Stomach (tissue), 9 donors: ENCODE data around the gene VARS2. TPM values are rescaled to one million over a fixed set of nuclear protein-coding genes. Genes with fewer than 3 reads are reported as not detected.
A peak's percentile ranks its signal among the peaks of the same experiment; 100 is the strongest.
"Not testable (repeated sequence)": the region's sequence is repeated elsewhere in the genome, so short reads cannot be mapped to it uniquely, and the experiment has no call there.

ENCODE experiments used
- DNase-seq, 2 donors: peaks; one replicate each; pipeline versions ENCODE4 v3.0.0 to v3.0.0-alpha.2; 2013 to 2019
- H3K27ac ChIP-seq, 5 donors: fragments of 200-600 bp in 4 of 5; sonication (generic) in 4 of 5; one replicate each; pipeline ENCODE4 v1.5.1; 2013 to 2019; ENCODE audit warnings: mild to moderate bottlenecking in 1 of 5, moderate library complexity in 1 of 5
- H3K27me3 ChIP-seq, 3 donors: fragments of 200-600 bp; sonication (generic); one replicate each; pipeline ENCODE4 v1.5.1; 2017 to 2019; ENCODE audit warnings: mixed run types in 1 of 3
- H3K36me3 ChIP-seq, 4 donors: fragments of 200-600 bp; sonication (generic); 1 replicate in 3 of 4; 2 replicates in 1 of 4; pipeline ENCODE4 v1.5.1; 2016 to 2019
- H3K4me1 ChIP-seq, 4 donors: fragments of 200-600 bp; sonication (generic); one replicate each; pipeline ENCODE4 v1.5.1; 2016 to 2019
- H3K4me3 ChIP-seq, 4 donors: fragments of 200-600 bp; sonication (generic) in 3 of 4; one replicate each; pipeline ENCODE4 v1.5.1; 2016 to 2019; ENCODE audit warnings: mild to moderate bottlenecking in 1 of 4
- H3K9me3 ChIP-seq, 4 donors: fragments of 200-600 bp; sonication (generic); one replicate each; pipeline ENCODE4 v1.5.1; 2016 to 2019
- EP300 ChIP-seq: sonication (generic); formaldehyde crosslinking; IDR thresholded peaks from one replicate; pipeline ENCODE4 v1.6.1; 2017; ENCODE audit warnings: antibody characterized with exemption
- POLR2A ChIP-seq, 4 donors: fragments of 450-650 bp; IDR thresholded peaks; one replicate each; pipeline ENCODE4 v1.6.1; 2016; ENCODE audit warnings: antibody characterized with exemption in 4 of 4, control low read depth in 2 of 4, mild to moderate bottlenecking in 1 of 4, moderate library complexity in 1 of 4
- POLR2AphosphoS5 ChIP-seq, 3 donors: sonication (generic); formaldehyde crosslinking; IDR thresholded peaks; one replicate each; pipeline ENCODE4 v1.6.1; 2016; ENCODE audit warnings: antibody characterized with exemption in 3 of 3
- WGBS, 5 donors: extraction: QIAGEN DNeasy Blood & Tissue Kit in 3 of 5; methylation state at CpG; one replicate each; pipeline versions ENCODE4 v1.1.5 to v1.1.7; 2013 to 2018; 5-methylcytosine and 5-hydroxymethylcytosine counted together
- intact Hi-C: fragments of 100-400 bp; cut with DNase I; formaldehyde crosslinking; loops from one replicate; pipeline ENCODE4 v1.15.1; 2023; ENCODE audit warnings: low total_unique reads
- polyA plus RNA-seq, 3 donors: library from polyadenylated mRNA; stranded (reverse); fragments of 200-250 nt; gene quantifications; one replicate each; pipeline ENCODE4 v1.2.3, GENCODE V29; 2013
- total RNA-seq, 5 donors: library from RNA; depleted of rRNA; stranded (reverse); fragments of >200 nt; gene quantifications; one replicate each; pipeline versions ENCODE4 v1.1.0 to v1.2.3, GENCODE V29; 2014 to 2016
- TF ChIP-seq, protein P1 (sequence below), 7 experiments: fragments of 450-650 bp in 4 of 7; fragments of 200-600 bp in 3 of 7; sonication (generic) in 3 of 7; IDR thresholded peaks; one replicate each; pipeline ENCODE4 v1.5.1; 2016 to 2019; ENCODE audit warnings: antibody characterized with exemption in 7 of 7, control low read depth in 2 of 7, mild to moderate bottlenecking in 1 of 7
- donor health status: healthy with polysubstance abuse.
- donor health status: Bipolar disorder and iron deficiency.
- donor health status: healthy.

The VARS2 gene
- total and polyA plus RNA-seq, 8 donors: 1.2 to 61.6 (median 21.6) TPM

DNA sequence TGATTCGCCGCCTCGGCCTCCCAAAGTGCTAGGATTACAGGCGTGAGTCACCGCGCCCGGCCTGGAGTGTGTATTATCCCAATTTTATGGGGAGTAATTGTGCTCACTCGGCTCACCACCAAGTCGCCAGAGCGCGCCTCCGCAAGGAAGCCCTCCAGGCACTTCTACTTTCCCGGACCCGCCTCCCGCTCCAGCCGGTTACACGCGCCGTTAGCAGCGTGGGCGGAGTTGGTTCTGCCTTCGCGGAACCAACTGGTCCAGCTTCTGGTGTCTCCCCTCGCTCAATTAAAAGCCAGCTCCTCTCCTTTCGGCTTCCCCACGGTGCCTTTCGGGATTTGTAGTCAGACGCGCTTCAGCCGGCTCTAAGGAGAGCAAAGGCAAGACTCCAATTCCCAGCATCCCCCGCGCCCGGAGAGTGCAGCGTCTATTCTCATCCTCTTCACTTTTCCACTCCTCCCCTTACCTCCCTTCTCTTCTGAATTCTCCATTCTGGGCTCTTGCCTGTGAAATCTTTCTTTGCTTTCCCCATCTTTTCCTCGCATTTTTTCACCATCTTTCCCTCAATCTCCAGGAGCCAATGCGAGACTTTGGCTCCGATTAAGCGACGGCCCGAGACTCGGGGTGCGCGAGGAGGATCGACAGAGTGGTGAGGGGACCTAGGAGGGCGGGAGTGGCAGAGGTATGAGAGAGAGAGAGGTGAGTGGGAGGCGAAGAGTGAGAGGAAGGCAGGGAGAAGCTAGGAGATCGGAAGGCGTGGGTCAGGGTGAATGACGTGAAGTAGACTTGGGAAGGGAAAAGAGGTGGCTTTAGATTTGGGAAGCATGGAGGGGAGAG, 6.1 kb upstream of the VARS2 start, which contains the start of gene GTF2H4:
Gene GTF2H4, plus strand, starts transcription at position 450 of the 834 bp plus-strand sequence.
- intact Hi-C loops: no loop called here
- peaks cover 7 to 29% (median 24%) of the 10 kb centered on the region in 4 donors for H3K4me1 ChIP-seq
- 0 to 1% (median 1%) methylated on average over 45 to 49 of the region's 49 CpGs for WGBS, 5 donors
- H3K27me3 ChIP-seq: no peaks in the 10 kb centered on the region
- H3K27ac ChIP-seq: peak within 1 kb of the TSS; percentile 70 to 82 (median 77)
- no peaks in the 10 kb centered on the region for H3K9me3 ChIP-seq
- H3K4me3 ChIP-seq: peak within 1 kb of the TSS; percentile 60 to 94 (median 92)
- TF ChIP-seq EP300 (no peak), POLR2AphosphoS5 (IDR thresholded peaks at IDR 0.05) (peak; percentile 40 to 90 (median 45))
- peak; percentile 97 to 99 for DNase-seq
- H3K36me3 ChIP-seq: peaks cover 19 to 35% (median 32%) of the 10 kb centered on the region in 4 donors

DNA sequence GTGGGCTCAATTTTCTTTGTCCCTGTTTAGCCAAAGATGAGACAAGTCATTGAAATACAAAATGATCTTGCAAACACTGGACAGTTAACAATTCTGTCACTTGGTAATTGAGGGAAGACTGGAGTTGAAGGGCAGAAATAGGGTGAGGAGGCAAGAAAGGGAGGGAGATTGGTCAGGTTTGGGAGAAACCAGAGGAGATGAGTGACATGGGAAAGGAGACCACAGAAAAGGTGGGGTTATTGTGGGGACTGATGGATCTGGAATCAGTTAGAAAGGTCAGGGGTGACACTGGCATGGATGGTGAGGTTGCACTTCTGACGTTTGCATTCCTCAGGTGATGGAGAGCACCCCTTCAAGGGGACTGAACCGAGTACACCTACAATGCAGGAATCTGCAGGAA, 5.3 kb upstream of the VARS2 start:
- WGBS, 5 donors: 20 to 29% (median 21%) methylated on average over 2 of the region's 2 CpGs

DNA sequence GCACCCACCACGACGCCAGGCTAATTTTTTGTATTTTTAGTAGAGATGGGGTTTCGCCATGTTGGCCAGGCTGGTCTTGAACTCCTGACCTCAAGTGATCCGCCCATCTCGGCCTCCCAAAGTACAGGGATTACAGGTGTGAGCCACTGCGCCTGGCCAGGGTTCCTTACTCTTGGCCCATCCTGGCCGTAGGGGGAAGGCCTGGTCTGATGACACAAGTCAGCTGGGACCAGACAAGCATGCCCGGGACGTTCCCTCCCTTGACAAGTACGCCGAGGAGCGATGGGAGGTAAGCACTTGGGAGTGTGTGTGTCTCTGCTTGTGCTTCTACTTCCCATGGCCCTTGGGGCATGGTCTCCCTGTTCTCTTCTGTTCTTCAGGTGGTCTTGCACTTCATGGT, 3.6 kb upstream of the VARS2 start:
- intact Hi-C loops, H3K4me3 ChIP-seq: not testable (repeated sequence)
- 92 to 94% (median 92%) methylated on average over 12 of the region's 12 CpGs for WGBS, 5 donors

More for the DNA sequence above, 5.3 kb upstream of the VARS2 start:
- no peak for DNase-seq
- H3K4me3 ChIP-seq: peak overlapping the region; percentile 60 to 94 (median 92)
- H3K4me1 ChIP-seq: peaks cover 13 to 36% (median 31%) of the 10 kb centered on the region in 4 donors
- peak overlapping the region in 4 of 5 donors; percentile 41 to 82 (median 76) for H3K27ac ChIP-seq
- TF ChIP-seq EP300 (no peak), POLR2AphosphoS5 (IDR thresholded peaks at IDR 0.05) (no peak), POLR2A (IDR thresholded peaks at IDR 0.05) (no peak)
- TF ChIP-seq, protein P1, sequence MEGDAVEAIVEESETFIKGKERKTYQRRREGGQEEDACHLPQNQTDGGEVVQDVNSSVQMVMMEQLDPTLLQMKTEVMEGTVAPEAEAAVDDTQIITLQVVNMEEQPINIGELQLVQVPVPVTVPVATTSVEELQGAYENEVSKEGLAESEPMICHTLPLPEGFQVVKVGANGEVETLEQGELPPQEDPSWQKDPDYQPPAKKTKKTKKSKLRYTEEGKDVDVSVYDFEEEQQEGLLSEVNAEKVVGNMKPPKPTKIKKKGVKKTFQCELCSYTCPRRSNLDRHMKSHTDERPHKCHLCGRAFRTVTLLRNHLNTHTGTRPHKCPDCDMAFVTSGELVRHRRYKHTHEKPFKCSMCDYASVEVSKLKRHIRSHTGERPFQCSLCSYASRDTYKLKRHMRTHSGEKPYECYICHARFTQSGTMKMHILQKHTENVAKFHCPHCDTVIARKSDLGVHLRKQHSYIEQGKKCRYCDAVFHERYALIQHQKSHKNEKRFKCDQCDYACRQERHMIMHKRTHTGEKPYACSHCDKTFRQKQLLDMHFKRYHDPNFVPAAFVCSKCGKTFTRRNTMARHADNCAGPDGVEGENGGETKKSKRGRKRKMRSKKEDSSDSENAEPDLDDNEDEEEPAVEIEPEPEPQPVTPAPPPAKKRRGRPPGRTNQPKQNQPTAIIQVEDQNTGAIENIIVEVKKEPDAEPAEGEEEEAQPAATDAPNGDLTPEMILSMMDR (IDR thresholded peaks at IDR 0.05): no peak
- no peaks in the 10 kb centered on the region for H3K27me3 ChIP-seq
- peaks cover 19 to 38% (median 32%) of the 10 kb centered on the region in 4 donors for H3K36me3 ChIP-seq
- H3K9me3 ChIP-seq: no peaks in the 10 kb centered on the region
- intact Hi-C loops: no loop called here

DNA sequence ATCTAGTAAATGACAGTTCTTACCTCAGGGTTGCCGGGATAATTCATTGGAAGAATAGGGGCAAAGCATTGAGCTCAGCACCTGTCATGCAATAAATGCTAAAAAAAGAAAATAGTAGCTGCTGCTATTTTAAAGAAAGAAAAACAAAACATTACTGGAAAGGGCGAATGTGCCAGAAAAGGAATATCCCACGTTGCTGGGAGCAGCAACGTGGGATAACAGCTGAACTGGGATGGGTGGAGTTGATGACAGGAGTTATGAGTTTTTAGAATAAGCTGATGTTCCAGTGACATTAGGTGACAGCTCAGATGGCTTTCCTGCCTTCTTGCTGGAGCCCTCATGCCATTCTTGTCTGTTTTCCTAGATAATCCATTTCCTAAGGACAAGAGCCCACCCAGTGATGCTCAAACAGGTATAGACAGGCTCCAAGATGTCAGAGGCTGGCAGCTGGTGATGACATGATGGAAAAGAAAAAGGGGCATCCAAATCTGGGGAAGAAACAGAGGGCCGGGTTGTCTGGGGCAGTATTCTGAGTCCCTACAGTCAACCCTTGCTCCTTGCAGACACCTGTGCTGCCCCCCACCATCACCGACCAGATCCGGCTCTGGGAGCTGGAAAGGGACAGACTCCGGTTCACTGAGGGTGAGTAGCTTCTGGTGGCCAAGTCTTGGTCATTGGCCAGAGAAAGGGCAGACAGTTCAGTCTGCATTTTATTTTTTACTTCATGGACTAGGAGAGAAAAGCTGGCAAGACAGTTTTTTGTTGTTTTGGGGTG, 1.1 kb upstream of the VARS2 start:
- intact Hi-C loops: no loop called here

More for the DNA sequence above, 3.6 kb upstream of the VARS2 start:
- Histone ChIP-seq H3K36me3 (peaks cover 19 to 38% (median 32%) of the 10 kb centered on the region in 4 donors), H3K4me1 (peaks cover 26 to 49% (median 45%) of the 10 kb centered on the region in 4 donors)
- H3K27me3 ChIP-seq, DNase-seq, H3K27ac ChIP-seq, H3K9me3 ChIP-seq: not testable (repeated sequence)

More for the DNA sequence above, 1.1 kb upstream of the VARS2 start:
- H3K36me3 ChIP-seq: peaks cover 21 to 52% (median 47%) of the 10 kb centered on the region in 4 donors
- no peak for TF ChIP-seq POLR2A (IDR thresholded peaks at IDR 0.05)
- TF ChIP-seq POLR2AphosphoS5 (IDR thresholded peaks at IDR 0.05): no peak
- TF ChIP-seq EP300: no peak
- TF ChIP-seq, protein P1 (IDR thresholded peaks at IDR 0.05): no peak
- no peak for DNase-seq
- WGBS, 5 donors: 71 to 82% (median 81%) methylated on average over 7 to 8 of the region's 8 CpGs
- H3K9me3 ChIP-seq: no peaks in the 10 kb centered on the region
- H3K27me3 ChIP-seq: no peaks in the 10 kb centered on the region
- peak overlapping the region in 4 of 5 donors; percentile 87 to 95 (median 93) for H3K27ac ChIP-seq
- peaks cover 32 to 55% (median 45%) of the 10 kb centered on the region in 4 donors for H3K4me1 ChIP-seq
- H3K4me3 ChIP-seq: peak overlapping the region in 1 of 4 donors; percentile 56
